Measurements from ENCODE around the gene B3GALNT2.
"Not testable (repeated sequence)": the region's sequence is repeated elsewhere in the genome, so short reads cannot be mapped to it uniquely, and the experiment has no call there.

The B3GALNT2 gene

GRCh38 chr1:235504122-235504493 is at the start of gene B3GALNT2:
Gene B3GALNT2 (minus strand): TSS chr1:235504452. CDS start chr1:235504252, 200 bp downstream.
- no peak for DNase-seq

DNA sequence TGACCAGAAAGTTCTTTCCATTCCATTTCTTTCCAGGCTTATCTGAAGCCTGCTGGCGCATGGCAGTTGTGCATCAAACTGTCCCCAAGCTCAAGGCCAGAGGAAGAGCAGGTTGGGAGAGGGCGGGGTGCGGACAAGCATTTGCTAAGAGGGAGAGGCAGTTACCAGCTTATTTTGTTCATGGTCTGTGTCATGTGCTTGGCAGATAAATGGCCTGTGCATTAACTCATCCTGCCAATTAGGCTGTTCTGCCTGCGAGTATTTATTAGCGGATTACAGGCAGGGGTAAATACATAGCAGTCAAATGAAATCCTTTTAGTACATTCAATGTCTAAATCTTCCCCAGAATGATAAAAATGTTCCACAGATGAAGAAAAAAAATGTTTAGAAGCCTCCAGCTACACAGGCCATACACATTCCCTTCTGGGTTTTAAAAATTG is 48.9 kb upstream of the B3GALNT2 start:
- DNase-seq: no peak

DNA sequence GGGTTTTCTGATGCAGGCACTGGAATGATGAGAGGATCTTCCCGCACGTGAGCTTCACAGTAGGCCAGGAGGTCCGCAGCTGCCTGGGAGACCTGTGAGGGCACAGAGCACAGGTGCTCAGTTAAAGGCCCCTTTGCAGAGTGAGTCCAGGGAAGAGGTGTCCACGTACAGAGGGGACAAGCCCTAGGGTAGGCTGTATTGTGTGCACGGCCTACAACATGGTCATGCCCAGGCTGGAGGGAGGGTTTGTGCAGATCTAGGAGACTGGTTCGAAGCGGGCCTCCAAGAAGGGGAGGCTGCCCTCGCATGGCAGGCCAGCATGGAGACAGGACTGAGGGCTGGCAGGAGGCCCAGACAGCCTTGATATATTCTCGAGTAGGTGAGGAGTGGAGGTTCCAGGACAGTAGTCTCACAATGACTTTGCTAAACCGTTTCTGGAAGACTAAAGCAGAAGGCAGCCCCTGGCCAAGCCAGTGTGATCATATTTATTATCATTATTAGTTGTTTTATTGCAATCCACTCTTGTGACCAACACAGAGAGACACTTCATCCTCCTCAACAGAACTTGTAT is 48.0 kb upstream of the B3GALNT2 start:
- no peak for DNase-seq

DNA sequence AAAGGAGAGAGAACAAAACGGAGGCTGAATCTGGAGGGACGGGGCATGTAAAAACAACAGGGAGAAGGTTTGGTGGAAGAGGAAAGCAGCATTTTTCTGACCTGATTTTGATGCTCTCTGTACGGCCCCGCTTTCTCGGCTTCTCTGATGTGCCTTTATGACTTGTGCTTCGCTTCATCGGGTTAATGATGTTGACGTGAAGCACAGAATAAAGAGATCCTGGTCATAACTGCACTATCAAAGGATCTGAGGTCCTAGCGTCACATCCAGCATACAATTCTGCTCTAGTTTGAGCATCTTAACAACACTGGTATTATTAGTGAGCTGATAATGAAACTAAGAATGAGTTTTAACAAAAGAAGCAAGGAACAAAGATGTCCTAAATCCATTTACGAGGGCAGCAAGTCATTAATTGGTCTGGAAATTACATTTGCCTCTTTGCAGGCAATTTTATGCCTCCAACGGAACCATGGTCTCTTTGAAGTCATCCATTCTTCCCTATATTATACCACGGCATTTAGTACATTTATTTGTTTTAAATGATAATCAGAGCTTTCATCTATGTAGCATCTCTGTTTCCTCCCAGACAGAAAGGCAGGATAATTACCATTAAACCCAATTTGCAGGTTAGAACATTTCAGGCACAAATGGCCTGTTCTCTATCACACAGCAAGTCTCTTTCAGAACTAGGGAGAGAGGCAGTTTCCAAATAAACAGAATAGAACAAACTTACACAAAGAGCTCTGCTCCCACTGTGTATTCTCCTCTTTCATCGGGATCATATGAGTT is 45.3 kb upstream of the B3GALNT2 start:
- no peak for DNase-seq

GRCh38 chr1:235546369-235547155 is 42.3 kb upstream of the B3GALNT2 start:
- not testable (repeated sequence) for DNase-seq

GRCh38 chr1:235545292-235545930 is 41.2 kb upstream of the B3GALNT2 start:
- DNase-seq: no peak

DNA sequence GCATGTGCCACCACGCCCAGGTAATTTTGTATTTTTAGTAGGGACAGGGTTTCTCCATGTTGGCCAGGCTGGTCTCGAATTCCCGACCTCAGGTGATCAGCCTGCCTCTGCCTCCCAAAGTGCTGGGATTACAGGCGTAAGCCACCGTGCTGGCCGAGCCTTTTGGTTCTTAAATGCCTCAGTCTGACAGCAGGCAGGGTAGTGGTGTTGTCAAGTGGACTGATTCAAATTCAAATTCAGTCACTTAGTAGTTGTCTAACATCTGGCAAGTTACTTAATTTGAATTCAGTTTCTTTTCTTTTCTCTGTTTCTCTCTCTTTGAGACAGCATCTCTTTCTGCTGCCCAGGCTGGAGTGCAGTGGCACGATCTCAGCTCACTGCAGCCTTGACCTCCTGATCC is 38.6 kb upstream of the B3GALNT2 start:
- DNase-seq: not testable (repeated sequence)

GRCh38 chr1:235533476-235534168 is 29.4 kb upstream of the B3GALNT2 start:
- DNase-seq: no peak

- DNase-seq: no peak
These were observed 28.1 kb upstream of the B3GALNT2 start for GRCh38 chr1:235532360-235532759.

DNA sequence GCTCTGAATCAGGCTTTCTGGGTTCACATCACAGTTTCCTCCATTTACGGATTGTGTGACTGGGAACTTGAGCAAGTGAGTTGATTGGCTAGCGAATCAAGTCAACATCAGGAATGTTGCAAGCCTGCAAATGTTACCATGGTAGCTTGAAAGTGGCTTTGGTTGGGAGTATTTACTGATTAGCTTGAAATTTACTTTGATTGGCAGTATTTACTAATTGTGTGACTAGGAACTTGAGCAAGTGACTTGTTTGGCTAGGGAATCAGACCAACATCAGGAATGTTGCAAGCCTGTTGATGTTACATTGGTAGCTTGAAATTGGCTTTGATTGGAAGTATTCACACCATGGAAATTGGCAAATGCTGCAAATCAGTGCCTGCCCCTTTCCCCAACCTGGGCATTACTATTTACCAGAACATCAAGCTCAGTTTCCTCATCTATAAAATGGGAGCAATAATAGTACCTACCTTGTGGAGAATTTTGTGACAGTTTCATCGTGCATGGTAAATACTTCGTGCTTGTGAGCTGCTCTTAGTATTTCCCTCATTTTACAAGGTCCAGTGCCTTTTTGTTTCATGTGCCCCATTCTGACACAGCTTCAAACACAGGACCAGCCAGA is 23.1 kb upstream of the B3GALNT2 start:
- no peak for DNase-seq

DNA sequence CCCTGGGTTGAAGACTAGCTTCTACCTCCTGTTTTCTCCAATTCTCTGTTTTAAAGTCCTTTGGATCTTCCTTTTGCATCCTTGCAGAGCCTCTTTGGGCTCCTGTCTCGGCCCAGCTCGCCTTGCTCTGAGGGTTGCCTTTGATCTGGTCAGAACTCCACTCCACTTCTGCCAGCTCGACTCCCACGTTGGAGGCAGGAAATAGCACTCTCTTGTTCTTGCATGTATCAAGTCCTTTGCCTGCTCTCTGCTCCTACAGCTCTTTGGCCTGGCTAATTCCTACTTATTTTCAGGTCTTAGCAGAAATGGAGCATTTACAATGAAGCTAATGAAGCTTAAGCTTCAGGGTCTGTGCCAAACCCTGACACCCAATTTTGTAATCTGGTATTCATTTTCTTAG is 21.1 kb upstream of the B3GALNT2 start:
- no peak for DNase-seq

DNA sequence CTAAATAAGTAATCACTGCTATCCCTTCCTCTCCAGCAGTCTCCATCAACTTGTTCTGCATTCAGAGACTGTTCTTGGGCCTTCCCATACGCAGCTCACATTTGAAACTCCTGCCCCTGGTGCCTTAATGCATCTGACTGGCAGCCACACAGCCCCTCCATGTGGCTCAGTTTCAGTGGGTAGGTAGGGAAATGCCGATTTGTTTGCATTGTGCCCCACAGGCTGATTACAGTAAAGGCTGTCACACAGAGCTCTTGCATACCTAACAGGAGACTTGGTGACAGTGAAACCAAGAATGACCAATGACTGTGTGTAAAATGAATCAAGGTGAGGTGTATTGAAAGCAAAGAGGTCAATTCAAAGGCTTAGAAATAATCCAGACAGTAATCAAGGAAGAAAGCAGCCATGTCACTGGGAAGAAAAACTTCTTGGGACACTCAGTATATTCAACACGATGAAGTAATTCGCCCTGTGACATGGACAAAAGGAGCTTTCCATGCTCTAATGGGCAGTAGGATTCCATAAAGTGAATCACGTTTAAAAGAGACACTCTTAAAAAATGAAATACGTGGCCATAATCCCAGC is 12.7 kb upstream of the B3GALNT2 start:
- no peak for DNase-seq

- no peak for DNase-seq
These were observed 11.7 kb upstream of the B3GALNT2 start for GRCh38 chr1:235515844-235516512.

GRCh38 chr1:235513495-235514366 is 9.5 kb upstream of the B3GALNT2 start:
- peak; percentile 29 for DNase-seq

- DNase-seq: no peak
These were observed 7.4 kb upstream of the B3GALNT2 start for GRCh38 chr1:235511470-235512240.

DNA sequence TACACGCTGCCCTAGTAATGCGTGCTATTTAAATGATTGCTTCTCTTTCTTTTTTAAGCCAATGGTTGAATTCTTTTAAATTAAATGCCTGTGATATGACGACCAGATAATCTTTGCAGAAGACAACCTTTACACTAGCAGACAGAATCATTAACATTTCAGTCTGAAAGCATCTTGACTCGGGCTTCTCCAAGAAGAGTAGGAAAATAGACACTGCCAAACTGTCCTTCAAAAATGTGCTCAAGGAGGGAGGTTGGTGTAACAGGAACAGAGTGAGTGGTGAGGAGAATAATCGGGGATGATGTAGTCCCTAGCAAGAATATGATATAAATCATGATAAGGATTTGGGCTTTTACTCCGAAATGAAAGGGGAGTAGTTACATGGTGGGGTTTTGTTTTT is 6.6 kb upstream of the B3GALNT2 start:
- no peak for DNase-seq

DNA sequence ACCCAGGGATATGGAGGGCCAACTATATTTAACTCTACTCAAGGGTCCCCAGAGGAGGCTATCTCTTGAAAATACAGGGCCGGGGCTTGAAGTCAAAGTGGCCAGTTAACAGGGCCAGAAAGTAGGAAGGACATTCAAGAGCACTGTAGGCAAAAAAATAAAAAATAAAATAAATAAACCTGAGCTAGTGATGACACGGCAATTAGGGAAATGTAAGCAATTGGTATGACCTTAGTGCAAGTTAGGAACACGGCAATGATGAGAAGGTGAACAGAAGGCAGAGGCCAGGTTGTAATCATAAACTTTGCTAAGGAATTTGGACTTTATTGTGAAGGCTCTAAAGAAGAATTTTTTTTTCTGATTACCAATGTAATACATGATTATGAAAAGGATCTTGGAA is 3.4 kb upstream of the B3GALNT2 start:
- DNase-seq: no peak

DNA sequence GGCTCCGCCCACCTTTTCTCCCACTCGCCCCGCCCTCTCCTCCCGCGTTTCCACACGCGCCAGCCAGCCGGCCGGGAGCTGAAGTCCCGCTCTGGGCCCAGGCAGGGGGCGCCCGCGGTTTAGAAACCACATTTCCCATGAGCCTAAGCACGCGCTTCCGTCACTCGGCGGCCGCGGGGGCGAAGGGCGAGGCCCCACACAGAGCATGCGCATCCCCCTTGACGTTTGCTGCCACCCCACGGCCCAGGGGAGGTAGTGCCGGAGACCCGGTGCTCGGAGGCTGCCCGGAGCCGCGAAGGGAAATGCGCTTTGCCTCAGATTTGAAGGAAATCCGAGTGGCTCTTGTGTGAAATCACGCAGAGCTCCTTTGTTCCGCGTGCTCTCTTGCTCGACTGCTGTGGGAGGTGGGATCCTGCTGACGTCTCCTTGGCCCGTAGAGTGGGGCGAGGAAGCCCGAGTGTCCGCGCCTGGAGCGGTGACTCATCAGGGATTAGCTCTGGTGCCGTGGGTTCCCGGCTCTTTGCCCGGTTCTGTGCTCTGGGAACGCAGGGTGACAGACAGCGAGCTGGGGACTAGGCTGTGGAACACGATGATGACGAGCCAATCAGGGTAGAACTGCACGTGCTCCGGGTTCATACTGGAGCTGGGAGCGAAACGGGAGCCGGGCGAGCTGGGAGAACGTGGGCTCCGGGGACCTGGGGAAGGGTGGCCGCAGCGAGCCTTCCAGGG is 406 bp upstream of the B3GALNT2 start:
- peak; percentile 99 for DNase-seq
